ENCODE results near the gene FRK. TPM values are rescaled to one million over a fixed set of nuclear protein-coding genes. Genes with fewer than 3 reads are reported as not detected.

Gene FRK
- total and polyA plus RNA-seq, 2 donors, result 0.70 to 7.3 TPM

- Histone ChIP-seq H3K36me3 (ENCODE audit: insufficient read depth) (peaks cover 2% of the 10 kb centered on the region), H3K4me1 (ENCODE audit: insufficient read depth) (no peaks in the 10 kb centered on the region), H3K4me3 (ENCODE audit: low read depth, low read length) (no peak overlapping the region), H3K27ac (ENCODE audit: low read depth) (no peak overlapping the region)
- DNase-seq (ENCODE audit: extremely low spot score), result no peak
- WGBS, result 75% methylated on average over 4 of the region's 4 CpGs
Measured at GRCh38 chr6:115885636-115886366, 174.9 kb downstream of the FRK start.

GRCh38 chr6:115882771-115883170 is 177.9 kb downstream of the FRK start:
- H3K4me1 ChIP-seq (ENCODE audit: insufficient read depth), result no peaks in the 10 kb centered on the region
- no peak for DNase-seq (ENCODE audit: extremely low spot score)
- H3K4me3 ChIP-seq (ENCODE audit: low read depth, low read length), result no peak overlapping the region
- H3K27ac ChIP-seq (ENCODE audit: low read depth), result no peak overlapping the region
- WGBS, result 57% methylated on average over 2 of the region's 2 CpGs
- peaks cover 4% of the 10 kb centered on the region for H3K36me3 ChIP-seq (ENCODE audit: insufficient read depth)

- H3K27ac ChIP-seq (ENCODE audit: low read depth), result no peak overlapping the region
- no peak for DNase-seq (ENCODE audit: extremely low spot score)
- H3K4me3 ChIP-seq (ENCODE audit: low read depth, low read length), result no peak overlapping the region
- peaks cover 4% of the 10 kb centered on the region for H3K36me3 ChIP-seq (ENCODE audit: insufficient read depth)
- 80% methylated on average over 5 of the region's 5 CpGs for WGBS
- H3K4me1 ChIP-seq (ENCODE audit: insufficient read depth), result no peaks in the 10 kb centered on the region
Measured at GRCh38 chr6:115882174-115882573, 178.5 kb downstream of the FRK start.

Other genes starting within 250 kb of the FRK start
- gene NT5DC1, start 40.0 kb upstream of the FRK start, total RNA-seq, result 14.3 TPM
- gene NT5DC1, start 40.0 kb upstream of the FRK start, polyA plus RNA-seq, result 22.5 TPM
- gene COL10A1, start 65.2 kb upstream of the FRK start, total RNA-seq, result 0.79 TPM
- gene COL10A1, start 65.2 kb upstream of the FRK start, polyA plus RNA-seq, result not detected
- 17.0 TPM for gene TSPYL4, start 193.2 kb upstream of the FRK start, total RNA-seq
- gene TSPYL4, start 193.2 kb upstream of the FRK start, polyA plus RNA-seq, result 25.6 TPM
- gene TSPYL1, start 219.0 kb upstream of the FRK start, total RNA-seq, result 66.7 TPM
- 56.0 TPM for gene TSPYL1, start 219.0 kb upstream of the FRK start, polyA plus RNA-seq